HG02798 (cell line): ENCODE data around the gene TCF7L1.

Source experiments
- ATAC-seq: cut with Tn5 transposase; IDR thresholded peaks from one replicate; pipeline ENCODE4 v1.9.1; 2021; ENCODE audit warnings: mild to moderate bottlenecking; ENCODE audit not compliant: unreplicated experiment, poor library complexity

TCF7L1 gene

GRCh38 chr2:85269959-85270358 is 136.8 kb downstream of the TCF7L1 start:
- no peak for ATAC-seq

- ATAC-seq = no peak
Observed at GRCh38 chr2:85272357-85272756, 139.2 kb downstream of the TCF7L1 start.

GRCh38 chr2:85273738-85274731 is 140.8 kb downstream of the TCF7L1 start:
- no peak for ATAC-seq

- no peak for ATAC-seq
Observed at GRCh38 chr2:85275984-85276540, 142.9 kb downstream of the TCF7L1 start.

GRCh38 chr2:85276571-85277118 is 143.5 kb downstream of the TCF7L1 start:
- no peak for ATAC-seq

GRCh38 chr2:85277416-85278158 is 144.4 kb downstream of the TCF7L1 start:
- no peak for ATAC-seq

GRCh38 chr2:85278361-85278760 is 145.2 kb downstream of the TCF7L1 start:
- no peak for ATAC-seq

- no peak for ATAC-seq
Observed at GRCh38 chr2:85281553-85281952, 148.4 kb downstream of the TCF7L1 start.

- no peak for ATAC-seq
Observed at GRCh38 chr2:85282914-85283313, 149.7 kb downstream of the TCF7L1 start.

- ATAC-seq = no peak
Observed at GRCh38 chr2:85283641-85284040, 150.4 kb downstream of the TCF7L1 start.

GRCh38 chr2:85286918-85287317 is 153.7 kb downstream of the TCF7L1 start:
- no peak for ATAC-seq

- ATAC-seq = no peak
Observed at GRCh38 chr2:85287721-85288120, 154.5 kb downstream of the TCF7L1 start.

- no peak for ATAC-seq
Observed at GRCh38 chr2:85288244-85288725, 155.1 kb downstream of the TCF7L1 start.

- ATAC-seq = peak; percentile 45
Observed at GRCh38 chr2:85291425-85292023, 158.3 kb downstream of the TCF7L1 start.

- ATAC-seq = no peak
Observed at GRCh38 chr2:85302121-85302520, 168.9 kb downstream of the TCF7L1 start.

- no peak for ATAC-seq
Observed at GRCh38 chr2:85303780-85304531, 170.8 kb downstream of the TCF7L1 start.

- ATAC-seq = no peak
Observed at GRCh38 chr2:85307527-85307897, 174.3 kb downstream of the TCF7L1 start.

- no peak for ATAC-seq
Observed at GRCh38 chr2:85308201-85308600, 175.0 kb downstream of the TCF7L1 start.

GRCh38 chr2:85308896-85309555 is 175.8 kb downstream of the TCF7L1 start:
- ATAC-seq = peak; percentile 40
